ENCODE measurements around the gene DEFB123. TPM values are rescaled to one million over a fixed set of nuclear protein-coding genes. Genes with fewer than 3 reads are reported as not detected.

DEFB123 gene, protein sequence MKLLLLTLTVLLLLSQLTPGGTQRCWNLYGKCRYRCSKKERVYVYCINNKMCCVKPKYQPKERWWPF
- total RNA-seq (2021) (not detected in 2 replicates), Bru-seq, nascent RNA (not detected), BruChase-seq, experiment 1, labeled RNA remaining after a 2-hour chase (not detected), BruChase-seq, experiment 2, labeled RNA remaining after a 6-hour chase (not detected)
- long read RNA-seq, result 0 reads

DNA sequence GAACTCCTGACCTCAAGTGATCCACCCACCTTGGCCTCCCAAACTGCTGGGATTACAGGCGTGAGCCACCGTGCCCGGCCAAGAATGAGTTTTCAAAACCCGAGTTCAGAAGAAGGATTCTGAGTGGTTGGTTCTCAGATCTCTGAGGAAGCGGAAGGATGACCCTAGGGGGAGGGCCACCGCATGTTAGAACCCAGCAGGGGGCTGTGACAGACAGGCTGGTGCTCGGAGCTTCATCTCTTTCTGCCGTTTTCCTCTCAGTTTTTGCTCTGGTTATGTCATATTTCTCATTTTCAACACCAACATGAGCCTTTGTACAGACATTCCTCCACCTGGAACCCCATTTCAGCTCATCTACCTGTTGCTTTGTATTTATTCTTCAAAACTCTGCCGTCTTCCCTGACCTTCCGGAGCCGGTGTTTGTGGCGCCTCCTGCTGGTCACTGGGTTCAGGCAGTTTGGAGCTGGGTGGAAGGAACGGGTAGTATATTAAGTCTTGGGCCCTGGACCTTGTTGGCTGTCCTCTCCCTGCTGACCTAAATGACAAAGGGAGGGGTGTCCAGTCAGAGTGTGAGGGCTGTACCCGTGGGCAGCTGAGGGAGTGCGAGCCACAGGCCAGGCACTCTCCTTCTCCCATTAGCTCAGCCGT is at the start of gene DEFB123:
Gene DEFB123 (plus strand): TSS at position 621 of the 648 bp plus-strand sequence. CDS start 67 bp downstream, outside the sequence.
- intact Hi-C loops (cut with micrococcal nuclease; ENCODE audit: unreplicated experiment), result no loop called here
- no peak for TF ChIP-seq EZH2 (IDR thresholded peaks at IDR 0.05; ENCODE audit: borderline replicate concordance, low read depth, low read length, poor library complexity, severe bottlenecking)
- TF ChIP-seq, protein P1, sequence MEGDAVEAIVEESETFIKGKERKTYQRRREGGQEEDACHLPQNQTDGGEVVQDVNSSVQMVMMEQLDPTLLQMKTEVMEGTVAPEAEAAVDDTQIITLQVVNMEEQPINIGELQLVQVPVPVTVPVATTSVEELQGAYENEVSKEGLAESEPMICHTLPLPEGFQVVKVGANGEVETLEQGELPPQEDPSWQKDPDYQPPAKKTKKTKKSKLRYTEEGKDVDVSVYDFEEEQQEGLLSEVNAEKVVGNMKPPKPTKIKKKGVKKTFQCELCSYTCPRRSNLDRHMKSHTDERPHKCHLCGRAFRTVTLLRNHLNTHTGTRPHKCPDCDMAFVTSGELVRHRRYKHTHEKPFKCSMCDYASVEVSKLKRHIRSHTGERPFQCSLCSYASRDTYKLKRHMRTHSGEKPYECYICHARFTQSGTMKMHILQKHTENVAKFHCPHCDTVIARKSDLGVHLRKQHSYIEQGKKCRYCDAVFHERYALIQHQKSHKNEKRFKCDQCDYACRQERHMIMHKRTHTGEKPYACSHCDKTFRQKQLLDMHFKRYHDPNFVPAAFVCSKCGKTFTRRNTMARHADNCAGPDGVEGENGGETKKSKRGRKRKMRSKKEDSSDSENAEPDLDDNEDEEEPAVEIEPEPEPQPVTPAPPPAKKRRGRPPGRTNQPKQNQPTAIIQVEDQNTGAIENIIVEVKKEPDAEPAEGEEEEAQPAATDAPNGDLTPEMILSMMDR (conservative IDR thresholded peaks at IDR 0.05; ENCODE audit: low read depth, low read length), result peak; percentile 56
- H3K4me1 ChIP-seq (ENCODE audit: insufficient read depth, low read length, poor library complexity, severe bottlenecking), result no peaks in the 10 kb centered on the region
- POLR2A ChIA-PET (ENCODE audit: low non-redundant PET), result no interaction called here
- no peaks in the 10 kb centered on the region for H3K36me3 ChIP-seq (ENCODE audit: insufficient read depth, low read length, poor library complexity, severe bottlenecking)
- CTCF ChIA-PET, result interaction anchor here (0.6 kb wide), 1 partner anchor 9 kb away, joined by 7 read pairs; no protein-coding TSS in a partner anchor
- H3K4me3 ChIP-seq (ENCODE audit: low read depth, low read length, poor library complexity, severe bottlenecking), result no peak within 1 kb of the TSS
- no TSS peak for BruUV-seq (replicated peaks)
- no peak for DNase-seq (ENCODE audit: low spot score)
- peaks cover 11% of the 10 kb centered on the region for H3K27me3 ChIP-seq (replicated peaks; ENCODE audit: insufficient read depth, low read depth, low read length, poor library complexity)
- no peaks in the 10 kb centered on the region for H3K9me3 ChIP-seq (ENCODE audit: low read depth, low read length, poor library complexity, severe bottlenecking)
- no peak within 1 kb of the TSS for H3K27ac ChIP-seq (ENCODE audit: low read depth, low read length, poor library complexity, severe bottlenecking)

DNA sequence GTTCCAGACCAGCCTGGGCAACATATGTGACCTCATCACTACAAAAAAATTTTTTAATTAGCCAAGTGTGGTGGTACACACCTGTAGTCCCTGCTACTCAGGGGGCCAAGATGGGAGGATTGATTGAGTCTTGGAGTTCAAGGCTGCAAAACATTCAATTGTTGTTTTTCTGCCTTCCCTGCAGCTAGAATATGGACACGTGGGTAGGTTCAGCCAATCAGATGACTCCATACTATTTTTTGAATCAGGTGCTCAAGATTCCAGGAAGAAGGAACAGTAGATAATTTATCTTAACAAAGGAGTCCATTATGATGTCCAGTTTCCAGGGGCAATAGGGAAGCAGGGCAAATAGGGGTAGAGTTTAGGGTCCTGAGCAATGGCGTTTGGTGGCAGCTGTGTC is 47.6 kb upstream of the DEFB123 start:
- TF ChIP-seq, protein P1 (conservative IDR thresholded peaks at IDR 0.05; ENCODE audit: low read depth, low read length), result no peak
- TF ChIP-seq EZH2 (IDR thresholded peaks at IDR 0.05; ENCODE audit: borderline replicate concordance, low read depth, low read length, poor library complexity, severe bottlenecking), result no peak
- Histone ChIP-seq H3K9me3 (ENCODE audit: low read depth, low read length, poor library complexity, severe bottlenecking) (no peaks in the 10 kb centered on the region), H3K4me1 (ENCODE audit: insufficient read depth, low read length, poor library complexity, severe bottlenecking) (no peaks in the 10 kb centered on the region), H3K36me3 (ENCODE audit: insufficient read depth, low read length, poor library complexity, severe bottlenecking) (no peaks in the 10 kb centered on the region), H3K27ac (ENCODE audit: low read depth, low read length, poor library complexity, severe bottlenecking) (no peak overlapping the region), H3K27me3 (replicated peaks; ENCODE audit: insufficient read depth, low read depth, low read length, poor library complexity) (peaks cover 13% of the 10 kb centered on the region), H3K4me3 (ENCODE audit: low read depth, low read length, poor library complexity, severe bottlenecking) (no peak overlapping the region)
- POLR2A ChIA-PET (ENCODE audit: low non-redundant PET), result interaction anchor here (0.7 kb wide), 1 partner anchor 12 kb away, joined by 9 read pairs; no protein-coding TSS in a partner anchor
- intact Hi-C loops (cut with micrococcal nuclease; ENCODE audit: unreplicated experiment), result no loop called here
- CTCF ChIA-PET, result no interaction called here
- BruUV-seq (replicated peaks), result no TSS peak
- no peak for DNase-seq (ENCODE audit: low spot score)

DNA sequence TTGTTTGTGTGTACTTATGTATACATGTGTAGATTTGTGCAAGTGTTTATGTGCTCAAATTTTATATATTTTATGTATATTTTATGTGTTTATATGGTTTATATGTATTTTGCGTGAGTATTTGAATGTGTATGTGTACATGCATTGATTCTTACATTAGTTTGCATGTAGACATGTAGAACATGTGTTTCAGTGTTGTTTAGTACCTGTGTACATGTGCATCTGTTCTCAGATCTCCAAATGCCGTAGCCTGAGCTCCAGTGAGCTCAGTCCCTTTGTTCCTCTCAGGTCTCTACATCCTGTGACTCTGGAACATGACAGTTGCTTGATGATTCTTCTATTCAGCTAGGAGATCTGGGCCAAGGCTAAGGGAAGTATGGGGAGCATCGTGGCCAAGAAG is 45.5 kb upstream of the DEFB123 start:
- no peaks in the 10 kb centered on the region for H3K4me1 ChIP-seq (ENCODE audit: insufficient read depth, low read length, poor library complexity, severe bottlenecking)
- intact Hi-C loops (cut with micrococcal nuclease; ENCODE audit: unreplicated experiment), result no loop called here
- H3K9me3 ChIP-seq (ENCODE audit: low read depth, low read length, poor library complexity, severe bottlenecking), result no peaks in the 10 kb centered on the region
- CTCF ChIA-PET, result no interaction called here
- peaks cover 13% of the 10 kb centered on the region for H3K27me3 ChIP-seq (replicated peaks; ENCODE audit: insufficient read depth, low read depth, low read length, poor library complexity)
- no peak for DNase-seq (ENCODE audit: low spot score)
- POLR2A ChIA-PET (ENCODE audit: low non-redundant PET), result no interaction called here
- H3K36me3 ChIP-seq (ENCODE audit: insufficient read depth, low read length, poor library complexity, severe bottlenecking), result no peaks in the 10 kb centered on the region
- TF ChIP-seq, protein P1 (conservative IDR thresholded peaks at IDR 0.05; ENCODE audit: low read depth, low read length), result no peak
- no peak for TF ChIP-seq EZH2 (IDR thresholded peaks at IDR 0.05; ENCODE audit: borderline replicate concordance, low read depth, low read length, poor library complexity, severe bottlenecking)
- no peak overlapping the region for H3K27ac ChIP-seq (ENCODE audit: low read depth, low read length, poor library complexity, severe bottlenecking)
- H3K4me3 ChIP-seq (ENCODE audit: low read depth, low read length, poor library complexity, severe bottlenecking), result no peak overlapping the region
- no TSS peak for BruUV-seq (replicated peaks)
